C4-2B (cell line): ENCODE data around the gene CSNK1D.

Experiments
- CTCF ChIP-seq: fragments of 450-650 bp; conservative IDR thresholded peaks from 2 replicates; pipeline ENCODE4 v1.5.1; 2017; ENCODE audit warnings: mild to moderate bottlenecking
- ZFX ChIP-seq: fragments of 450-650 bp; IDR thresholded peaks from 2 replicates; pipeline ENCODE4 v1.6.1; 2017

- TF ChIP-seq CTCF (no peak), ZFX (no peak)
These were observed 30.4 kb downstream of the CSNK1D start for GRCh38 chr17:82242977-82243647.
